H1 (cell line): ENCODE measurements around the gene CCDC178. TPM values are rescaled to one million over a fixed set of nuclear protein-coding genes. Genes with fewer than 3 reads are reported as not detected.

ENCODE experiments used
- CTCF ChIA-PET: fragments of 300-600 bp; sonication (Branson Sonifier 250); formaldehyde crosslinking; loops from one replicate; lab custom pipeline; 2021; ENCODE audit not compliant: partially characterized antibody; lab: Charles Lee
- POLR2A ChIA-PET: fragments of 300-600 bp; sonication (Branson Sonifier 250); formaldehyde crosslinking; loops from one replicate; lab custom pipeline; 2021; ENCODE audit warnings: inconsistent platforms; ENCODE audit not compliant: partially characterized antibody; lab: Charles Lee
- DNase-seq, 2 experiments: peaks; one replicate each; pipeline versions ENCODE4 v3.0.0 to v3.0.0-alpha.2; 2010 to 2022; ENCODE audit warnings: low spot score in 2 of 2, low read depth in 1 of 2, mixed read lengths in 1 of 2
- FAIRE-seq: peaks from 2 replicates; lab custom pipeline; 2011; peaks lifted over from hg19 to GRCh38; lab: Jason Lieb, UNC
- H2AFZ ChIP-seq: 2 replicates; pipeline ENCODE4 v1.8.1; 2012; ENCODE audit warnings: low read length, inconsistent platforms
- H2AK5ac ChIP-seq: 2 replicates; pipeline ENCODE4 v1.6.1; 2013; ENCODE audit warnings: low read depth, low read length
- H2BK120ac ChIP-seq: replicated peaks from 2 replicates; pipeline ENCODE3; 2013; ENCODE audit warnings: low read depth, low read length, inconsistent platforms
- H2BK12ac ChIP-seq: 2 replicates; pipeline ENCODE4 v1.6.1; 2013; ENCODE audit warnings: low read depth, low read length
- H2BK15ac ChIP-seq: 2 replicates; pipeline ENCODE4 v1.6.1; 2013; ENCODE audit warnings: low read length
- H2BK20ac ChIP-seq: 2 replicates; pipeline ENCODE4 v1.6.1; 2013; ENCODE audit warnings: low read length
- H2BK5ac ChIP-seq: 2 replicates; pipeline ENCODE4 v1.6.1; 2013; ENCODE audit warnings: low read depth, low read length
- H3K14ac ChIP-seq: 2 replicates; pipeline ENCODE4 v1.6.1; 2013; ENCODE audit warnings: inconsistent platforms; ENCODE audit not compliant: insufficient read length
- H3K18ac ChIP-seq: 2 replicates; pipeline ENCODE4 v1.6.1; 2013; ENCODE audit warnings: low read length; ENCODE audit errors: extremely low read depth
- H3K23ac ChIP-seq: 2 replicates; pipeline ENCODE4 v1.6.1; 2013; ENCODE audit warnings: inconsistent platforms; ENCODE audit not compliant: insufficient read length
- H3K23me2 ChIP-seq: 2 replicates; pipeline ENCODE4 v1.6.1; 2013; ENCODE audit warnings: low read depth, low read length
- H3K27ac ChIP-seq: 2 replicates; pipeline ENCODE4 v1.6.1; 2011; ENCODE audit warnings: low read depth, low read length, inconsistent platforms
- H3K27me3 ChIP-seq, 4 experiments: replicated peaks in 1 of 4; 1 replicate in 1 of 4; 2 replicates in 3 of 4; pipeline versions ENCODE4 v1.6.1 to v1.8.1; 2011 to 2013; ENCODE audit warnings: low read length in 3 of 4, mild to moderate bottlenecking in 3 of 4, inconsistent platforms in 2 of 4, mixed read lengths in 2 of 4, moderate library complexity in 1 of 4; ENCODE audit not compliant: control insufficient read depth in 3 of 4, insufficient read depth in 3 of 4; ENCODE audit errors: extremely low read depth in 1 of 4
- H3K36me3 ChIP-seq, 4 experiments: 2 replicates each; pipeline versions ENCODE4 v1.6.1 to v1.8.1; 2011 to 2013; ENCODE audit warnings: mild to moderate bottlenecking in 4 of 4, low read length in 3 of 4, moderate library complexity in 2 of 4, control low read depth in 1 of 4, inconsistent platforms in 1 of 4; ENCODE audit not compliant: insufficient read depth in 4 of 4, control insufficient read depth in 2 of 4
- H3K4ac ChIP-seq: replicated peaks from 2 replicates; pipeline ENCODE3; 2013; ENCODE audit warnings: low read length, low read depth, mixed read lengths, inconsistent platforms; ENCODE audit not compliant: insufficient read length
- H3K4me1 ChIP-seq, 4 experiments: replicated peaks in 1 of 4; 1 replicate in 1 of 4; 2 replicates in 3 of 4; pipeline versions ENCODE4 v1.6.1 to v1.8.1; 2011 to 2013; ENCODE audit warnings: low read length in 3 of 4, inconsistent platforms in 2 of 4, mixed read lengths in 1 of 4; ENCODE audit not compliant: insufficient read depth in 4 of 4, control insufficient read depth in 3 of 4
- H3K4me2 ChIP-seq, 2 experiments: 2 replicates each; pipeline versions ENCODE4 v1.6.1 to v1.8.1; 2011 to 2013; ENCODE audit warnings: low read depth in 2 of 2, low read length in 2 of 2, control low read depth in 1 of 2, inconsistent platforms in 1 of 2, mild to moderate bottlenecking in 1 of 2; ENCODE audit not compliant: insufficient read depth in 1 of 2
- H3K4me3 ChIP-seq, 4 experiments: fragments of 200-600, 300-600 bp in 1 of 4; sonication (generic), shearing (Covaris generic), sonication (Bioruptor Twin) in 1 of 4; 2 replicates each; pipeline versions ENCODE4 v1.5.1 to v1.8.1; 2011 to 2016; ENCODE audit warnings: low read length in 4 of 4, low read depth in 3 of 4, control low read depth in 2 of 4, inconsistent platforms in 2 of 4, mild to moderate bottlenecking in 2 of 4, mixed read lengths in 1 of 4, moderate library complexity in 1 of 4; ENCODE audit not compliant: insufficient read depth in 2 of 4; ENCODE audit errors: extremely low read depth in 1 of 4
- H3K56ac ChIP-seq: replicated peaks from 2 replicates; pipeline ENCODE3; 2013; ENCODE audit warnings: low read depth, mild to moderate bottlenecking, mixed read lengths, low read length, inconsistent platforms; ENCODE audit not compliant: insufficient read length
- H3K79me1 ChIP-seq: 2 replicates; pipeline ENCODE4 v1.6.1; 2013; ENCODE audit warnings: low read depth, low read length, control low read depth
- H3K79me2 ChIP-seq, 2 experiments: 2 replicates each; pipeline versions ENCODE4 v1.6.1 to v1.8.1; 2012 to 2013; ENCODE audit warnings: low read length in 2 of 2, mild to moderate bottlenecking in 2 of 2, inconsistent platforms in 1 of 2; ENCODE audit not compliant: insufficient read depth in 2 of 2, control insufficient read depth in 1 of 2
- H3K9ac ChIP-seq, 4 experiments: replicated peaks in 1 of 4; 1 replicate in 1 of 4; 2 replicates in 3 of 4; pipeline versions ENCODE4 v1.6.1 to v1.8.1; 2011 to 2013; ENCODE audit warnings: low read depth in 3 of 4, low read length in 3 of 4, control low read depth in 2 of 4, mild to moderate bottlenecking in 2 of 4, moderate library complexity in 2 of 4, inconsistent platforms in 1 of 4; ENCODE audit errors: extremely low read depth in 1 of 4
- H3K9me3 ChIP-seq, 2 experiments: 2 replicates each; pipeline versions ENCODE4 v1.6.1 to v1.8.1; 2012 to 2013; ENCODE audit warnings: mild to moderate bottlenecking in 2 of 2, moderate library complexity in 2 of 2, control low read depth in 1 of 2, inconsistent platforms in 1 of 2, low read depth in 1 of 2, low read length in 1 of 2, mixed read lengths in 1 of 2; ENCODE audit not compliant: insufficient read depth in 2 of 2
- H4K20me1 ChIP-seq, 2 experiments: replicated peaks in 1 of 2; 2 replicates each; pipeline versions ENCODE3 to v1.8.1; 2011 to 2013; ENCODE audit warnings: inconsistent platforms in 2 of 2, low read length in 2 of 2, mild to moderate bottlenecking in 1 of 2; ENCODE audit not compliant: insufficient read depth in 2 of 2, control insufficient read depth in 1 of 2
- H4K5ac ChIP-seq: 2 replicates; pipeline ENCODE4 v1.6.1; 2013; ENCODE audit warnings: low read length, low read depth, mixed read lengths, inconsistent platforms; ENCODE audit not compliant: insufficient read length
- H4K8ac ChIP-seq: 2 replicates; pipeline ENCODE4 v1.8.0; 2013; ENCODE audit warnings: mild to moderate bottlenecking, moderate library complexity, low read length, inconsistent platforms; ENCODE audit not compliant: insufficient read depth; ENCODE audit errors: extremely low read depth
- H4K91ac ChIP-seq: replicated peaks from 2 replicates; pipeline ENCODE3; 2013; ENCODE audit warnings: low read length, mixed read lengths, inconsistent platforms; ENCODE audit not compliant: insufficient read length
- EZH2 ChIP-seq: fragments of 200-600 bp; sonication (generic); IDR thresholded peaks from 2 replicates; pipeline ENCODE4 v1.7.1; 2012; ENCODE audit warnings: low read depth, mild to moderate bottlenecking, moderate library complexity, low read length, inconsistent platforms; ENCODE audit not compliant: severe bottlenecking
- WGBS, 2 experiments: shearing (Covaris generic) in 1 of 2; methylation state at CpG; one replicate each; pipeline versions ENCODE4 v1.1.6 to v1.1.7; 2013 to 2015; ENCODE audit warnings: low lambda C conversion rate in 2 of 2, mixed read lengths in 2 of 2, inconsistent platforms in 1 of 2, low coverage in 1 of 2, missing lambda C conversion rate in 1 of 2; ENCODE audit not compliant: insufficient replicate concordance in 2 of 2, insufficient coverage in 1 of 2, insufficient read length in 1 of 2; ENCODE audit errors: extremely low coverage in 1 of 2, missing lambda C conversion rate in 1 of 2; 5-methylcytosine and 5-hydroxymethylcytosine counted together
- polyA plus RNA-seq, 7 experiments: library from polyadenylated mRNA; depleted of rRNA in 3 of 7; stranded (reverse) in 5 of 7; unstranded in 2 of 7; fragments of >200 nt in 5 of 7; fragments of 200-250 nt in 2 of 7; gene quantifications; 1 replicate in 5 of 7; 2 replicates in 1 of 7; 4 replicates in 1 of 7; pipeline versions ENCODE4 v1.2.1 to v1.2.3, GENCODE V29; 2011 to 2013; ENCODE audit warnings: missing spikeins in 2 of 7, mixed read lengths in 2 of 7
- total RNA-seq: library from RNA; stranded (reverse); fragmentation: NEBNext Ultra II Directional; extraction: Animal tissue kit (Norgen Biotek cat#: 25700); gene quantifications from 2 replicates; pipeline ENCODE4 v1.2.1, GENCODE V29; 2021

The CCDC178 gene
- total and polyA plus RNA-seq, 2 of the 8 experiments (the other 6 are each of a cell fraction or from before 2014, with no cell fraction given) = not detected

DNA sequence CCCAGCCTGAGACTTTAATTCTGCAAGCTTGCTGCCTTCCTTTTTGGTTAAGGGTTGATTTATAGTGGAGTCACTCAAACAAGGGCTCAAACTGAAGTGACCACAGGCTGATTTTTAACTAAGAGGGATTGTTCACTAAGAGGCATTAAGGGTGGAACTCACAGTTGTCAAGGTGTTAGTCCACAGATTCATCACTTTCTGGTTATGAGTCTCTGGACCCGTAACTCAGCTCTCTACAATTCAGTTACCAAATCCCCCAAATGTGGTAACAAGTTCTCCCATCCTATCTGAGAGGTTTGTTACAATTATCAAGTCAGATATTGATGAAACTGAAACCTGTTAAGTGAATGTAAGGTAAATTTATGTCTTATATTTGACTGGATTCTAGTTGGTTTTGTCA, 481.8 kb downstream of the CCDC178 start:
- H3K14ac ChIP-seq = no peak overlapping the region
- no peaks in the 10 kb centered on the region for H3K79me2 ChIP-seq
- no peaks in the 10 kb centered on the region for H3K79me1 ChIP-seq
- no peaks in the 10 kb centered on the region for H3K9me3 ChIP-seq
- H4K20me1 ChIP-seq = no peaks in the 10 kb centered on the region
- H2BK5ac ChIP-seq = no peak overlapping the region
- no peak overlapping the region for H2BK120ac ChIP-seq
- no peak overlapping the region for H2BK12ac ChIP-seq
- no peaks in the 10 kb centered on the region for H3K4me1 ChIP-seq
- ChIA-PET POLR2A (no interaction called here), CTCF (no interaction called here)
- H3K4ac ChIP-seq = no peak overlapping the region
- DNase-seq = no peak
- no peak overlapping the region for H3K18ac ChIP-seq
- H3K23me2 ChIP-seq = no peaks in the 10 kb centered on the region
- no peak overlapping the region for H4K91ac ChIP-seq
- no peak overlapping the region for H3K9ac ChIP-seq
- no peak overlapping the region for H3K4me2 ChIP-seq
- no peak overlapping the region for H3K4me3 ChIP-seq
- no peak overlapping the region for H3K27ac ChIP-seq
- H3K27me3 ChIP-seq = no peaks in the 10 kb centered on the region
- no peak overlapping the region for H2BK15ac ChIP-seq
- no peak overlapping the region for H2AK5ac ChIP-seq
- H3K56ac ChIP-seq = no peak overlapping the region
- H3K36me3 ChIP-seq = no peaks in the 10 kb centered on the region
- H3K23ac ChIP-seq = no peak overlapping the region
- H4K8ac ChIP-seq = no peak overlapping the region
- no peak for FAIRE-seq
- H2AFZ ChIP-seq = no peak overlapping the region
- no peak overlapping the region for H2BK20ac ChIP-seq
- WGBS, 2 experiments = 82% methylated on average over 1 of the region's 1 CpG; no CpG with 5 or more reads in 1 of the 2 experiments
- no peak overlapping the region for H4K5ac ChIP-seq
- TF ChIP-seq EZH2 = no peak
